HG02610 (cell line): ENCODE results near the gene PSMB9.
"Not testable (repeated sequence)": the region's sequence is repeated elsewhere in the genome, so short reads cannot be mapped to it uniquely, and the experiment has no call there.

Experiments used
- ATAC-seq: cut with Tn5 transposase; IDR thresholded peaks from one replicate; pipeline ENCODE4 v1.9.1; 2021; ENCODE audit warnings: mild to moderate bottlenecking, moderate library complexity; ENCODE audit not compliant: unreplicated experiment

PSMB9 gene

DNA sequence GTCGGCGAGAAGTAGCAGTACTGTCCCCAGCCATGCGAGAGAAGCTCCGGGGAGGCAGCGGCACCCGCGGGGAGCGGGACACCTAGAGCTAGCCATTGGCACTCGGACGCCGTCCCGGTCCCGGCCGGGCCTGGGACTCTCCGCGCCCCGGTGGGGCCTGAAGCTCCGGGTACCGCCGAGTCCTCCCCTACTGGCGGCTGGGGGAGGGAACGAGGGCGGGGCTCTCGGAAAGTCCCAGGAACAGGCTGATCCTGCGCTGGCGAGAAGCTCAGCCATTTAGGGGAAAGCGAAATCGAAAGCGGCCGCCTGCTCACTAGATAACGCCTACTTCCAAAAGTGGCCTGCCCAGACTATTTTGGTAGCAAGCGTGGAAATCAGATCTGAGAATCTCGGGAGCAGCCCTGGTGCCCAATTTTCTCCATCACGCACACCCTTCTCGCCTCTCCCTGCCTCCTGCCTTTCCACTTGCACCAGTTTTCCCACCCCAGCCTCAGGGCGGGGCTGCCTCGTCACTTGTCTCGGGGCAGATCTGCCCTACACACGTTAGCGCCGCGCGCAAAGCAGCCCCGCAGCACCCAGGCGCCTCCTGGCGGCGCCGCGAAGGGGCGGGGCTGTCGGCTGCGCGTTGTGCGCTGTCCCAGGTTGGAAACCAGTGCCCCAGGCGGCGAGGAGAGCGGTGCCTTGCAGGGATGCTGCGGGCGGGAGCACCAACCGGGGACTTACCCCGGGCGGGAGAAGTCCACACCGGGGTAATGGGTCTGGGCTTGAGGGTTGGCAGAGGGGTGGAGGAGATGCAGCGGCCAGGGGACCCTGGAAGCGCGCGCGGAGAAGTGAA lies at the start of gene PSMB9, which contains the start of gene TAP1:
Gene PSMB9 (plus strand): TSS at position 652 of the 835 bp plus-strand sequence. CDS start 38 bp downstream, at position 690.
Gene TAP1 (minus strand): TSS at position 164 of the 835 bp plus-strand sequence. CDS start 68 bp downstream, at position 96.
- peak; percentile 79 for ATAC-seq

DNA sequence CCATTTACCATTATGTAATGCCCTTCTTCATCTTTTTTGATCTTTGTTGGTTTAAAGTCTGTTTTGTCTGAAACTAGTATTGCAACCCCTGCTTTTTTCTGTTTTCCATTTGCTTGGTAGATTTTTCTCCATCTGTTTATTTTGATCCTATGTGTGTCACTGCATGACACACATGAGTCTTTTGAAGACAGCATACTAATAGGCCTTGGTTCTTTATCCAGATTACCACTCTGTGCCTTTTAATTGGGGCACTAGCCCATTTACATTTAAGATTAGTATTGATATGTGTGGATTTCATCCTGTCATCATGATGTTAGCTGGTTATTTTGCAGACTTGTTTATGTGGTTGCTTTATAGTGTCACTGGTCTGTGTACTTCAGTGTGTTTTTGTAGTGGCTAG lies 48.6 kb upstream of the PSMB9 start:
- ATAC-seq: not testable (repeated sequence)

DNA sequence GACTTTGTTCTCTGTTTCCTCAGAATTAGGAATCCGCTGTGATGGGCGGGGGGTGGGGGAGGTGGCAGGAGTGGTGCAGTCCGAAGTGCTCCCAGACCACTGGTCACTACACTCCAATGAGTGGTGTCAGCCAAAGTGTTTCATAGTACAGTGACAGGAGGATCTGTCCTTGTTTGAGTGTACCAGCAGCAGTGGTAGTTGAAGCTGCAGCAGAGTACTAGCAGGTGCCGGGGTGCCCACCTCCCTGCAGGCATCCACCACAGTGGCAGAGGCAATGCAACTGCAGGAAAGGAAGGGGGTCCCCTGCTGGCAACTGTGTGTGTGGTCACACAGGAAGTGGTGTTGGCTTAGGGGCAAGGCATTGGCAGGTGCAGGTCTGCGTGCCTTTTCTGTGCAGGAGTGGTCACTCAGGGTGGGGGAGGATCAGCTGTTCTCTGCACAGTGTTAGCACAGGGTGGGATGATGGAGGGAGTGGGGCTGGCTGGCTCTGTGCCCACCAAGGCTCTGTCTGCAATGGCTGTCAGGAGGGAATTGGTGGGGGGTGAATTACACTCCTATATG lies 46.9 kb upstream of the PSMB9 start:
- no peak for ATAC-seq

DNA sequence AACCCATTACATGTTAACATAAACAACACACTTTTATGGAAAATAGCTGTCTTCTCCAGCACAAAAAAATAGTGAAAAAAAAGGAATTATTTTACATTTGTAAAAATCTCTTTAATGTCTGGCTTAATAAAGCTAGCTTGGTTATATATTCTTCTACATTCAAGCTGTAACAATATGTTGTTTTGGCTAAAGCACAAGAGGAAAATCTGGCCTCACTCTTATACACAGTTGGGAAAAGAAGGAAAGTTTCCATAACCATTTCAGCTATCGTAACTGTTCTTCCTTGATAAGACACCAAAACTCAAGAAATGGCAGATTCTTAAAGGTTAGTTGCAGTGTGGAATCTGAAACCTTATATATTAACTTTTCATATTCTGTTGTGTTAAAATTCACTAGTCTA lies 44.8 kb upstream of the PSMB9 start:
- no peak for ATAC-seq

DNA sequence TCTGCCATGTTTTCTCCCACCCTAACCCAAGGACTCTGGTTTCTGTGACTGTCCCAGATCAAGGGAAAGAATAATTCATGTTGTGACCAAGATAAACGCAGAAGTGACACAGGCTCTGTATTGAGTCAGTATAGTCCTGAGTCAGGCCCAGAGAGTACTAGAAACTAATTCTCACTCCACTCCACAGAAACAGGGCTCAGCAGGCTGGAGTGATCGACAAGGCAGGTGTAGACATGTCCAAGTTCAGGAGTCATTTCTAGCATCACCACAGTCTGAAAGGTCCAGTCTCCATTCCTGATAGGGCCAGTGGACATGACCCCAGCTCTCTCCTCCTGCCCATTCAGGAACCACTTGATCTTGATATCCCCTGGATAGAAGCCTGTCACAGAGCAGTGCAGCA lies 39.8 kb upstream of the PSMB9 start:
- peak; percentile 47 for ATAC-seq

DNA sequence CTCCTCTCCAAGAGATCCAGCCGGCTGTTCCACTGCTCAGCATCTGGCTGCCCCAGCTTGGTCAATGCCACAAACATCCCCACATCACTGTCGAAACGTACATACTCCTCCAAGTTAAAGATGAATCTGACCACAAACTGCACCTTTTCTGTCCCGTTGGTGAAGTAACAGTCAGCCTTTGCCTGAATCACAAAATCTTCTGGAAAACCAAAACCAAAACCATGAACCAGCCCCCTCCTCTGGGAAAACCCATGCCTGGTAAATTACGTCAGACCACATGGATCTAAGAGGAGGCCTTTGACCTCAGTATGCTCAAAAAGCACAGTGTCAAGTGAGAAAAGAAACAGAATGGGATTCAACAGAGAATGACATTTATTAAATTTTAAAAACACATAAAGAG lies 38.9 kb upstream of the PSMB9 start:
- no peak for ATAC-seq

DNA sequence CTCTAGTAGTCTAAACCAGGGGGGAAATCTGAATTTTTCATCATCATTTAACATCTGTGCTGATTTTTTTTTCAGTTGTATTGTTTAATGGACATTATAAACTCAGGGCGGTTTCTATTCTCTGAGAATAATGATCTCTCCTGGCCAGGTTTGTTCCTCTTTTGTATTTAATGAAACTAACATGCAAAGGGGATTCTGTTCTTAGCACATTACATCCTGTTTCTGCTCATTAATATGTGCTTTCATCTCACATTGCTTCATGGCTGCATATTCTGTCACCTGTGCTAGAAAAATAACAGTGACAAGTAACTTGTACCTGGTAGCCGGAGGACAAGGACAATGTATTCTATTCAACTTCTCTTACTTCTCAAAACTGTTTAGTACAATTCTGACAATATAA lies 38.0 kb upstream of the PSMB9 start:
- ATAC-seq: no peak

DNA sequence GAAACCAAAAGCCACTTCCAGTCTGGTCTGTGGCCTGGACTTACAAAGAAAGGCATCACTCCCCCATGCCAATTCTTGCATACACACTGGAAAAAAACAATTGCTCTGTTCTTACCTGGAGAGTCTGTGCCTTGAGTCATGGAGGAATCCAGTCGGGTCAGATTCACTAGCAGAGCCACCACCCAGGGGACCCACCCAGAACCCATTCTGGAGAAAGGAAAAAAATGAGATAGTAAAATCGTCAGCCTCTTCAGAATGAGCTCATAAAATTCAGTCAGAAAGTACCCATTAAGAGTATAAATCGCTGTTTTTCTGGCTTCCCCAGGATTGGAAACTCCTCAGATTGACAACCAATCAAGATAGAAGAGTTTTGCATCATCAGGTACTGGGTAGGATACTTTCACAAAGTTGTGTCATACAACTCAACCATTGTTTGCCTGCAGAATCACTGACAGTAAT lies 37.2 kb upstream of the PSMB9 start, which contains the start of gene HLA-DOB:
Gene HLA-DOB (minus strand): TSS at position 257 of the 459 bp plus-strand sequence. CDS start 51 bp downstream, at position 206.
- peak; percentile 44 for ATAC-seq

DNA sequence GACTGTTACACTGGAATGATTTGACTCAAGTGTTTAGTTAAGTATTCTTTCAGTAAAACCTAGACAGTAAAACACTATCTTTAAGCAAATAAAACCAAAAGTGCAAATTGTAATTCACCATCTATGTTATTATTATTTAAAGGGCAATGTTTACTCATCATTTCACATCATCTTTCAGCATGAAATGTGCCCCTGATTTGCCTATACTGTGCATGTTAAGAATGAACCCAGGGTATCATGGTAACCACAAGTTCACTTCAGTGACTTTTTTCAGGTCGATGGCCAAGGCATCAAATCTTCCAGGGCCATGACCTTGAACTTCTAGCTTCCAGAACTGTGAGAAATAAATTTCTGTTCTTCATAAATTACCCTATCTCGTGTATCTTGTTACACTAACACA lies 35.1 kb upstream of the PSMB9 start:
- ATAC-seq: no peak

DNA sequence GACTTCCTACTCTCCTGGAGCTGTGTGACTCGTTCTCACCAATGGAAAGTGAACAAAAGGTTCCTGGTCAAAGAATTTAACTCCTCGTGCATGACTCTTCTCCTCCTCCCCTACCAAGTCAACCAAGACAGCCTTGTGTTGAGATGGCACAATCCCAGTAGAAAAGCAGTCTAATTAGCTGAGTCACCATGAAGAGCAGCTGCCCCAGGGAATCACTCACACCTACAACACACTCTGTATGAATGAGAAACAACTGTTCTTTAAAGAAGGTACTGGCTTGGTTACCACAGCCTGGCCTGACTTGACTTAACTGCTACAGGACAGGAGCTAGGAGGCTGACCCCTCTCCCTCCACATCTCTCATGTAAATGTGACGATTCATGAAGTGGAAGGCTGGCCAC lies 34.3 kb upstream of the PSMB9 start:
- ATAC-seq: no peak

DNA sequence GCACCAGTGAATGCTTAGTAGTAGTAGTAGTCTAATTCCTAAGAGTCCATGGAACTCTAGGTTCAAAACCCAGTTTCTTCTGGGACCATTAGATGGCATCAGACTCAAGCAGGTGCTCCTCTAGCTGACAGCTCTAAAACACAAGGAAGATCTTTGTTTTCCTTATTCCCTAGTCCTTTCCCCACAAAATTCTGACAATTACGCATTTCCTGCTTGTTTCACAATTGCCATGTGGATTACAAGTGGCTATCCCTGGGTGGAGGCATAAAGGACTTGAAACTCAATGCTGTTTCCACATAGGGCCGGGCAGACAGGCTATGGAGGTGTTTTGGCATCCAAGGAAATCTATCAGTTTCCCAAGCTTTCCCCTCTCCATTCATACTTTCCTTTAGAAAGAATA lies 28.0 kb upstream of the PSMB9 start:
- no peak for ATAC-seq

DNA sequence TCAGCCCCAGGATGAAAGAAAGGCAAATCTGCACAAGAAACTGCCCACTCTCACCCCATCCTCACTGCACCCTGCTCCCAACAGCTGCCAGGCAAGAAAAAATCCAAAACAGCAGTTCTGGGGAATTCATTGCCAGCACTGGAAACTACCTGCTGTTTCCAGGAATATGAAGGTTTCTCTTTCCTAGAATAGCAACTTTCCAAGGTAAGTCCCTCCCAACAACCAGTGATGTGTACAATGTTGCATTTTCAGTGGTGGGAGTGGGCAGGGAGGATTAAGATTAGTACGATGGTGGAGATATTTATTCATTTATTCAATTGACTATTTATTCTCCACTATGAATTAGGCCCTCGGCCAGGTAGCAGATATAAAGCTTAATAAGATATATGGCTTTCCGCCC lies 27.0 kb upstream of the PSMB9 start:
- ATAC-seq: no peak

DNA sequence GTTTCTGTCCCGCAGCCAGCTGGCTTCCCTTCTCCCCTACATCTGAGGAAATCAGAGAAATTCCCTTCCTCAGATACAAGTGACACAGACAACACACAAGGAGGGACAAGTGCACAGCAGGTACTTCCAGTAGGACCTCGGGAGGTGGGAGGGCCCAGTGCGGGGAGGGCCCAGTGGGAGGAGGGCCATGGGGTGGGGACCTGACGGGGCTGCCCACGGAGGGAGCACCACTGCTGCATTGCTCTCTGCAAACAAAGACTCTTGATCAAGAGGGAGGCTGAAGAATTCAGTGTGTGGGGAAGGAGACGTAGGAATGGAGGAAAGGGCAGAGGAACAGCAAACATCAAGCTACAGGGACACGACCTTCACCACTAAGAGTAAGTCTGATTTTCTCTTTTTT lies 24.5 kb upstream of the PSMB9 start:
- no peak for ATAC-seq

DNA sequence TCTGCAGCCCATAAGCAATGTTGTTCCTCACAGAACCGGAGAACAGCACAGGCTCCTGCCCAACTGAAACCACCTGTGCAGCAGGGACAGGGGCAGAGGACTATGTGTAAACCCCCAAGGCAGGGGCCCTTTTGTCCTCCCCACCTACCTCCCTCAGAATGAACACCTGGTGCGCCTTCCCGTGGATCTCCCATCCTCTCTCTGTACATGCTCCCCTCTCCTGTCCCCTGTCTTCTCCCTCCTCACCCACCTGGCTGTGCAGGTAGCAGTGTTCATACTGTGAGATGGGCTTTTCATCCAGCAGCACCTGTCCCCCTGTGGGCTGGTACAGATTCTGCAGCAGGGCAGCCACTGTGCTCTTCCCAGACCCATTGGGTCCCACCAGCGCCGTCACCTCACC lies 24.0 kb upstream of the PSMB9 start:
- no peak for ATAC-seq

DNA sequence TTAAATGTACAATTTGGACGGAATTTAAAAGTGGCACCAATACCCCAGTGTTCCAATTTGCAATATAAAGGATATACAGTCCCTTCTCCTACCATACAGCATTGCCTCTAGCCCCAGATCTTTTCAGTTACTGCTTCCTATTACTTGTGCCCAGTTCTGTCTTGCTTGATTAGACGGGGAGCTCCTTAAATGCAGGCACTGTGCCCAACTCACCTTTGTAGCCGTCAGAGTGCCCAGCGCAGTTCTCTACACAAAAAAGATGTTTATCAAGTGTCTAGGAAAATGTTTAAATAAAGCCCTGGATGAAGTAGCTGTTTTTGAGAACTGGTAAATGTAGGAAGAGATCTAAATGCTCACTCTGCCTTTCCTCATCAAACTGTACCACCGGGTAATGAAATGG lies 23.1 kb upstream of the PSMB9 start:
- ATAC-seq: no peak

DNA sequence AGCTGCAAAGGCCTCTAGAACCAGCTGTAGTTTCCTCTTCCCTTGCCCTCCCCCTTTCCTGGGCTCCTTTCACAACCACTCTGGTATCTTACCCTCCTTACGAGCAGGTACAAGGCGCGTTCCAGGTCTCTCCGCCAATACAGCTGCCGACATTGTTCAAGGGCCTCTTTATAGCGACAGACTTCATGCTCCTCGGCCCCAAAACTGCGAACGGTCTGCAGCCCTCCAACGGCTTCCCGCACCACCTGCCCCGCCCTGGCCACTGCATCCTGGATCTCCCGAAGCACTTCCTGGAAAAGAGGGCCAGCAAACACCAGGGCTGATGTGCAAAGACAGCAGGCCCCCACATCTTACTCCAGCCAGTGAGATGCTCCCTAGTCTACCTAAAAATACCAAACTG lies 21.5 kb upstream of the PSMB9 start:
- ATAC-seq: no peak

DNA sequence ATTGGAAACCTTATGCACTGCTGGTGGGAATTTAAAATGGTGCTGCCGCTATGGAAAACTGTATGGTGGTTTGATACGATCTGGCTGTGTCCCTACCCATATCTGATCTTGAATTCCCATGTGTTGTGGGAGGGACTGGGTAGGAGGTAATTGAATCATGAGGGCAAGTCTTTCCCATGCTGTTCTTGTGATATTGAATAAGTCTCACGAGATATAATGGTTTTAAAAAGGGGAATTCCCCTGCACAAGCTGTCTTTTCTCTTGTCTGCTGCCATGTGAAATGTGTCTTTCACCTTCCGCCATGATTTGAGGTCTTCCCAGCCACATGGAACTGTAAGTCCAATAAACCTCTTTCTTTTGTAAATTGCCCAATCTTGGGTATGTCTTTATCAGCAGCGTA lies 20.3 kb upstream of the PSMB9 start:
- ATAC-seq: no peak

DNA sequence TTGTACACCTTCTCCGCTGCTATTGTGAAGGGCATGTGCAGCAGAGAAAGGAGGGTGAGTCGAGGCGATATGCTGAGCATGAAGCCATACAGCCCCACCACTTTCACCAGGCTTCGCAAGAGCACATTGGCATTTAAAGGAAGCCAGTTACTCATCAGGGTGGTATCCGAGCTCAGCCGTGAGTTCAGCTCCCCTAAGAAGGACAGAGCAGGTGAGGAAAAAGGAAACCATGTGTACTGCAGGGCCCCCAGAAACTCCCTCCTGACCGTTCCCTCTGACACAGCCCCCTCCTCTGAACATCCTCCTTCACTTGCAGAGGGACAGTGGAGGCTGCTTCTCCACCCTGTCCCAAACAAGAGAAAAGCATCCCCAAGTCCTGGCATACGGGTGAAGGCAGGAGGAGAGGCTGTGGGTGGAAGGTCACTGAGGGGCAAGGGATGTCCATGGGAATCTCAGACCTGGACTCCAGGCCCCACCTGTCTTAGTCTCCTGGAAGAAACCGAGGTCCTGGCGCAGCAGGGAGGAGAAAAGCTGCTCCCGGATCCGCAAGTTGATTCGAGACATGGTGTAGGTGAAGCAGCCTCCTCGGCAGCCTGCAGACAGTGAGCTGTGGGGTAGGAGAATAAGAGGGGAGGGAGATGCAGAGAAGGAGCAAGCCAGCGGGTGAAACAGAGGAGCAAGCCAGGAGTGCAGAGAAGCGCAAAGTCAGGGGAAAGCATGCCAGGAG lies 18.7 kb upstream of the PSMB9 start:
- ATAC-seq: no peak

DNA sequence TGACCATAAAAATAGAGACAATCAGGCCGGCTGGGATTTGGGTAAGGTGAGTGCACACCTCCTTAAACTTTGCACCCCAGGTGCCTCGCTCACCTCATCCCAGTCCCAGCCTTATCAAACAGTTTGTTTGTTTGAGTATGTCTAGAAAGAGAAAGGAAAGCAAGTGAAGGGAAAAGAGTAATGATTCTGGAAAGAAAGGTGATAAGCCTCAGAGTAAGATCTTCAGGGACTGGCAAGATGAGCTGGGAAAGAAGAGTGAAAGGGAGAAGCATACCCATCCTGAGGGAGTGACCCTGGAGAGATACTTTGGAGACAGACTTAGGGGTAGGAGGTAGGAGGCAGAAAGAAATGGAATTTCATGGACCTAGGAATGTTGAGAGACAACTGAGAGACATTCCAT lies 17.1 kb upstream of the PSMB9 start:
- no peak for ATAC-seq

DNA sequence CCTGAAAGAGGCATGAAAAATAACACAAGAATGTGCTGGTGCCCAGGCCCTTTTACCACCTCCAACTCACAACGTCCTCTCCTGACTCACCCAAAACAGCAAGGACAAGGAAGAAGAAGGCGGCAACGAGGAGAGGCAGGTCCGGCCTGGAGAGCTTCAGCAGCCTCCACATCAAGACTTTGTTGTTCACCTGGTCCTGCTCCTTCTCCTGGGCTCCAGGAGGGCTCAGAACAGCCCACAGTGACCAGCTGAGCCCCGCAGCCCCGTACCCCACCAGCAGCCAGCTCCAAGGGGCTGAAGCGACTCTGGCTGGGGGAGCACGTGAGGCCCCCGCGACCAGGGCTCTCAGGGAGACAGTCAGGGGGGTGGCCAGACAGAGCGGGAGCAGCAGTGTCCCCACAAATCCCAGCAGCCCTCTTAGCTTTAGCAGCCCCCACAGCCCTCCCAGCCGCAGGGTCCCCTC lies 16.3 kb upstream of the PSMB9 start:
- ATAC-seq: no peak

DNA sequence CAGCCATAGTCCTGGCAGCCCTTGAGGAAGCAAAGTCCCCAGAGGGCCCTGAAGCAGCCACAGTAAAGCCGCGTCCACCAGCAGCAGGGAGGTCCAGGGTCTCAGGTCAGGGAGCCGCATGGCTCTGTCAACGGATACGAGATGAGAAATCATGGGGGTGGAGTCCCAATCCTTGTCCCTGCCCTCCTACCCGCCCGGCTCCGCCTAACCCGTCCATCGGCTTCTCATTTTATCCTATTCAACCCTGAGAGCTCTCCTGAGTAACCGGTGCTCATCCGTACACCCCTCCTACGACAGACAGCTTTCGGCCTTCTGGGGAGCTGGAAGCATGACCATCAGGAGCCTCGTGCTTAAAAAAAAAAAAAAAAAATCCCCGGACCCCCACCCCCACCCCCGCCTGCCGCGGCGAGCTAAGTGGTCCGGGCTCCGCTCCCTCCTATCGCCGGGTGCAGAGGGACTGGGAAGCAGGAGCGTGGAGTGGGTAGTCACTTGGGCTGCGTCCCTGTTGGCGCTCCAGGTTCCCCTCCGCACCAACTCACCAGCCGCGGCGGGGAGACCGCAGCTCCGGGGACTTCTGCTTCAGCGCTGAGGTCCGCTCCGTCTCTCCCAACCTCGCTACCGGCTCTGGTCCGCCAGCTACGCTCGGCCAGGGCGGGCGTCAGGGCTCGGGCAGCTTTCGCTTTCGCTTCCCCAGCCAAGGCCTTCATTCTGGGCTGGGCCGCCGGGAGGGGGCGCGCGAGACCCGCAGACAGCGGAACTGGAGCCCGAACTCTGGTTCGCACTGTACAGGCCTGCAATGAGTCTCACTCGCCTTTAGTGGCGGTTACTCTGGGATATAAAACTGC lies 15.7 kb upstream of the PSMB9 start, which contains the start of gene TAP2:
Gene TAP2 (minus strand): TSS at position 626 of the 845 bp plus-strand sequence. CDS start 506 bp downstream, at position 120.
- ATAC-seq: peak; percentile 68
